ENCODE measurements around the gene BANP.
"Not testable (repeated sequence)": the region's sequence is repeated elsewhere in the genome, so short reads cannot be mapped to it uniquely, and the experiment has no call there.

GRCh38 chr16:88093556-88094252 is 142.5 kb downstream of the BANP start:
- not testable (repeated sequence) for TF ChIP-seq CTCF (conservative IDR thresholded peaks at IDR 0.05; ENCODE audit: low read depth, low read length); EZH2 (IDR thresholded peaks at IDR 0.05; ENCODE audit: low read length, unreplicated experiment)

Measured in PC-3 (cell line).